ENCODE data around the gene NNMT.

The NNMT gene

DNA sequence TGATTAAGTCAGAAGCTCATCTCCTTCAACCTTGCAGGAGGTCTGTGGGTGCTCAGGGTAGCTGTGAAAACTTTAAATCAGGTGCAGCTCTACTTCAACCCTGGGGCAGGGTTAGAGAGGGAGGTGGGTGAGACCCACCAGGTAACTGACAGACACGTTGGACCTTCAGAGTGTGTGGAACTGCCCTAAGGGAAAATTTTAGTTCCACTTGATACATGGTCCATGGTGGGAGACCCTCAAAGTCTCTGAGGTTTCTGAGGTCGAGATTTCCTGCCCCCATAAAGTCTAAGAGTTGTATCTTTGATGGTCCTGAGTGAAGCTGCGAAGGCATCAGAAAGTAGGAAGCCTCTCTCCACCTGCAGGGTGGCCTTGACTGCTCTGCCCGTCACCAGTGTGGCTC, 23.9 kb upstream of the NNMT start:
- no peak overlapping the region for H3K4me3 ChIP-seq (ENCODE audit: low read depth, low read length)
- TF ChIP-seq, protein P1, sequence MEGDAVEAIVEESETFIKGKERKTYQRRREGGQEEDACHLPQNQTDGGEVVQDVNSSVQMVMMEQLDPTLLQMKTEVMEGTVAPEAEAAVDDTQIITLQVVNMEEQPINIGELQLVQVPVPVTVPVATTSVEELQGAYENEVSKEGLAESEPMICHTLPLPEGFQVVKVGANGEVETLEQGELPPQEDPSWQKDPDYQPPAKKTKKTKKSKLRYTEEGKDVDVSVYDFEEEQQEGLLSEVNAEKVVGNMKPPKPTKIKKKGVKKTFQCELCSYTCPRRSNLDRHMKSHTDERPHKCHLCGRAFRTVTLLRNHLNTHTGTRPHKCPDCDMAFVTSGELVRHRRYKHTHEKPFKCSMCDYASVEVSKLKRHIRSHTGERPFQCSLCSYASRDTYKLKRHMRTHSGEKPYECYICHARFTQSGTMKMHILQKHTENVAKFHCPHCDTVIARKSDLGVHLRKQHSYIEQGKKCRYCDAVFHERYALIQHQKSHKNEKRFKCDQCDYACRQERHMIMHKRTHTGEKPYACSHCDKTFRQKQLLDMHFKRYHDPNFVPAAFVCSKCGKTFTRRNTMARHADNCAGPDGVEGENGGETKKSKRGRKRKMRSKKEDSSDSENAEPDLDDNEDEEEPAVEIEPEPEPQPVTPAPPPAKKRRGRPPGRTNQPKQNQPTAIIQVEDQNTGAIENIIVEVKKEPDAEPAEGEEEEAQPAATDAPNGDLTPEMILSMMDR (IDR thresholded peaks at IDR 0.05; ENCODE audit: low read depth, low read length, missing control alignments), result no peak
- no peak for DNase-seq (ENCODE audit: low read depth)

DNA sequence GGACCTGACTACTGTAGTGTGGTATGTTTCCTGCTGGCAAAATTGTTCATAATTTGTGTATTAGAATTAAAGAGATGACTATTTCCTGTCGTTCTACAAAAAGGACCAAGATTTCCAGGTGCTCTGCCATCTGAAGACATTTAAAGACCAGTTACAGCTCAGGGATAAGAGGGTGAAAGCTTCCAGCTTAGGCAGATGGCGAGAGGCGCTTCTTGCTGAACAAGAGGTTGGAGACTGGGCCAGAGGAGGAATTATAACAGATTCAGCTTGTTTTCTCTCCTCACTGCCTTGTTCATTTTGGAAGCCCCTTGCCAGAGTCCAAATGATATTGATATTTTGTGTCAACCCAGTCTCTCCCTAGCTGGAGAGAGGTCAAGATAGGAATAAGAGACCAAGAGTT, 23.1 kb upstream of the NNMT start:
- H3K4me3 ChIP-seq (ENCODE audit: low read depth, low read length), result no peak overlapping the region
- DNase-seq (ENCODE audit: low read depth), result no peak
- TF ChIP-seq, protein P1 (IDR thresholded peaks at IDR 0.05; ENCODE audit: low read depth, low read length, missing control alignments), result no peak

DNA sequence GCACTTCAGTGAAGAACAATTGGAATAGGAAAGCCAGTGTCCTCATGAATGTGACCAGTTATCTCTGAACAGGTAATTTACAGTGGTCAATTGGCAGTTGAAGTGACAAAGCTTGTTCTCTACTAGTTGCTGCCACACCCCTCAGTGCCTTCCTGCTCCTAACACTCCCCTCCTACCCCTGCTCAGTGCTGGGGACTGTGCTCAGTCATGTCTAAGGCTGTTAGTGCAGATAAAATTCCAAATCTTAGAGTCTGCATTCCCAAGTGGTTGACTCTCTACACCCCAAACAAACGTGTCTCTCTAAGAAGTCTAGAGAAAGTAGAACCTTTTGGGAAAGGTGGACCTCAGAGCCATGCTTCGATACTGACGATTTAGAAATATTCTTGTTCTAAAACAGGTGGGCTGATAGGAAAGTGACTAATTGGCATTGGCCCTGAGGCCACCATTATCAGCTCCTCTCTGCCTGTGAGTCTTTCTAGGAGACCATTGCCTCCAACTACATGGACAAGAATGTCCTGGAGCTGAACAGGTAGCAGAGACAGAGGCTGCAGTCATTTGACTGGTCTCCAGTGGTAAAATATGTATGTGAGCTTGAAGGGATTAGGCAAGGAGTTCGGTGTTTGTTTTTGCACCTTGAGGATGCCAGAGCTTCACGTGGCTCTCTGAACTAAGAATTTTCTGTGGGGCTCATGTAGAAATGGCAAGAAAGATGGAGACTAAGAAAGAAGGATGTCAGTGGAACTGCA, 22.1 kb upstream of the NNMT start:
- no peak for DNase-seq (ENCODE audit: low read depth)
- TF ChIP-seq, protein P1 (IDR thresholded peaks at IDR 0.05; ENCODE audit: low read depth, low read length, missing control alignments), result no peak
- no peak overlapping the region for H3K4me3 ChIP-seq (ENCODE audit: low read depth, low read length)

DNA sequence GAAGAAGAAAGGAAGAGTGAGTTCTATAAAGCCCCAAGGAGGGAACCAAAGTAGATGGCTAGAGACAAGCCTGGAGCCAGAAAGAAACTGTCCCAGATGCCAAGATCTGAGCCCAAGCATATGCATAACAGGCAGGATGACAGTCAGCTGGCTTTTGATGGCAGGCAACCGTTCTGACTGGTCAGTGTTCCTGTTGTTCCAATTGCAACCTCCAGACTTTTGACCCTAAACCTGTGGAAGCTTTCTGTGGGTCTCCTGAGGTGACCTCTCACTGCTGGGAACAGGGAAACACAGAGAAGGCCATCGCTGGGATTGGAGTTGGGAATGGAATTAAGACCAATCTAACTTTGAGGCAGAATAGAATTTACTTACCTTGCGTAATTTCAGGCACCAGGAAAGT, 21.6 kb upstream of the NNMT start:
- TF ChIP-seq, protein P1 (IDR thresholded peaks at IDR 0.05; ENCODE audit: low read depth, low read length, missing control alignments), result no peak

DNA sequence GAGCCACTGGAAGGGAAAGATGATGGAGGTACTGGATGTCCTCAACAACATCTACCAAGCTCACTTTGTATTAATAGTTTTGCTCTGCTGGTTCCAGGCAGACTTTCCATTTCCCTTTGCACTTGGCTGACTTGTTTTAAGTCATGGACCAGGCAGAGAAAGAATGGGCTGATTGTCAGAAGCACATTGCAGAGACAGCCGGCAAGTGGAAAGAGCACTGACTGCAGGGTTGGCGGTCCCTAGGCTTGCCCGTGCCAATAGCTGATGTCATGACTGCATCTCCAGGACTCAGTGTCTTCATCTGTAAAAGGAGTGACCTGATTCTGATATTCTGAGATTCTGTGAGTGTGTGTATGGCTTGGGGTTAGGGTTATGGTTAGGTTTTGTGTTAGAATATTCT, 20.9 kb upstream of the NNMT start:
- no peak for DNase-seq (ENCODE audit: low read depth)
- H3K4me3 ChIP-seq (ENCODE audit: low read depth, low read length), result no peak overlapping the region
- TF ChIP-seq, protein P1 (IDR thresholded peaks at IDR 0.05; ENCODE audit: low read depth, low read length, missing control alignments), result no peak

More for the DNA sequence above, 21.6 kb upstream of the NNMT start:
- no peak overlapping the region for H3K4me3 ChIP-seq (ENCODE audit: low read depth, low read length)
- no peak for DNase-seq (ENCODE audit: low read depth)

DNA sequence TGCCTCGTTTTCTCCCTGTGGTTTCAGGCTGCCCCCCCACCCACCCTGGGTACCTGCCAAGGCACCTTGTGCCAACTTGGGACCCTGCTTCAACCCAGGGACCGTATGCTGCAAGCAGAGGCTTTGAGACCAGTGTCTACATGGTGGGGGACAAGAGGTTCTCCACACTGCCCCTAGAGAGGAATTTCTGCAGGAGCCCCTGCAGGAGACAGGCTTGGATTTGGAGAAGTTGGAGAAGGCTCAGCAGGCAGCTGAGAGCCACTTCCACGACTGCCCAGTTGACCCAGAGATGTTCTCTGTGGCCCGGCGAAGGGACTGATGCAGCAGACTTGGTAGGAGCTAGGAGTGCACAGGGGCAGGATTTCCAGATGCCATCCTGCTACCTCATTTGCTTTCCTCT, 20.1 kb upstream of the NNMT start:
- no peak overlapping the region for H3K4me3 ChIP-seq (ENCODE audit: low read depth, low read length)
- TF ChIP-seq, protein P1 (IDR thresholded peaks at IDR 0.05; ENCODE audit: low read depth, low read length, missing control alignments), result no peak
- no peak for DNase-seq (ENCODE audit: low read depth)
